Measurements from ENCODE around the gene SSMEM1.
"Not testable (repeated sequence)": the region's sequence is repeated elsewhere in the genome, so short reads cannot be mapped to it uniquely, and the experiment has no call there.

The SSMEM1 gene

GRCh38 chr7:130207642-130208041 lies at the start of gene SSMEM1:
TSS of gene SSMEM1 (plus strand) at chr7:130207860. CDS start at chr7:130207911, 51 bp downstream.
- H3K36me3 ChIP-seq (ENCODE audit: control insufficient read depth in 2 of 2, insufficient read depth in 2 of 2, low read length in 2 of 2), result peaks cover 0 to 4% of the 10 kb centered on the region in 2 donors
- H3K27ac ChIP-seq (ENCODE audit: low read length), result no peak within 1 kb of the TSS
- no peaks in the 10 kb centered on the region for H3K27me3 ChIP-seq (ENCODE audit: control insufficient read depth in 1 of 2, insufficient read depth in 2 of 2, low read length in 2 of 2)
- no peaks in the 10 kb centered on the region for H3K9me3 ChIP-seq (ENCODE audit: control insufficient read depth in 2 of 2, low read length in 2 of 2)
- peaks cover 4% of the 10 kb centered on the region for H3K4me1 ChIP-seq (ENCODE audit: control insufficient read depth, insufficient read depth, low read length)
- no peak within 1 kb of the TSS for H3K4me3 ChIP-seq (ENCODE audit: low read length in 2 of 2)
- H3K9ac ChIP-seq (ENCODE audit: low read length in 2 of 2), result no peak within 1 kb of the TSS

- Histone ChIP-seq H3K9ac (ENCODE audit: low read length in 2 of 2) (no peak overlapping the region), H3K27ac (ENCODE audit: low read length) (no peak overlapping the region), H3K9me3 (ENCODE audit: control insufficient read depth in 2 of 2, low read length in 2 of 2) (peaks cover 5 to 8% of the 10 kb centered on the region in 2 donors), H3K36me3 (ENCODE audit: control insufficient read depth in 2 of 2, insufficient read depth in 2 of 2, low read length in 2 of 2) (peaks cover 10 to 29% of the 10 kb centered on the region in 2 donors), H3K4me3 (ENCODE audit: low read length in 2 of 2) (no peak overlapping the region), H3K27me3 (ENCODE audit: control insufficient read depth in 1 of 2, insufficient read depth in 2 of 2, low read length in 2 of 2) (no peaks in the 10 kb centered on the region), H3K4me1 (ENCODE audit: control insufficient read depth, insufficient read depth, low read length) (no peaks in the 10 kb centered on the region)
Observed at GRCh38 chr7:130160023-130160422, 47.6 kb upstream of the SSMEM1 start.

GRCh38 chr7:130160455-130160854 lies 47.2 kb upstream of the SSMEM1 start:
- Histone ChIP-seq H3K27me3 (ENCODE audit: control insufficient read depth in 1 of 2, insufficient read depth in 2 of 2, low read length in 2 of 2) (no peaks in the 10 kb centered on the region), H3K4me1 (ENCODE audit: control insufficient read depth, insufficient read depth, low read length) (no peaks in the 10 kb centered on the region), H3K9ac (ENCODE audit: low read length in 2 of 2) (no peak overlapping the region), H3K9me3 (ENCODE audit: control insufficient read depth in 2 of 2, low read length in 2 of 2) (peaks cover 5 to 8% of the 10 kb centered on the region in 2 donors), H3K36me3 (ENCODE audit: control insufficient read depth in 2 of 2, insufficient read depth in 2 of 2, low read length in 2 of 2) (peaks cover 10 to 30% of the 10 kb centered on the region in 2 donors), H3K27ac (ENCODE audit: low read length) (no peak overlapping the region), H3K4me3 (ENCODE audit: low read length in 2 of 2) (no peak overlapping the region)

- peaks cover 2 to 4% of the 10 kb centered on the region in 2 donors for H3K9me3 ChIP-seq (ENCODE audit: control insufficient read depth in 2 of 2, low read length in 2 of 2)
- H3K4me3 ChIP-seq (ENCODE audit: low read length in 2 of 2), result no peak overlapping the region
- H3K4me1 ChIP-seq (ENCODE audit: control insufficient read depth, insufficient read depth, low read length), result no peaks in the 10 kb centered on the region
- no peak overlapping the region for H3K27ac ChIP-seq (ENCODE audit: low read length)
- H3K27me3 ChIP-seq (ENCODE audit: control insufficient read depth in 1 of 2, insufficient read depth in 2 of 2, low read length in 2 of 2), result no peaks in the 10 kb centered on the region
- no peak overlapping the region for H3K9ac ChIP-seq (ENCODE audit: low read length in 2 of 2)
- peaks cover 10 to 30% of the 10 kb centered on the region in 2 donors for H3K36me3 ChIP-seq (ENCODE audit: control insufficient read depth in 2 of 2, insufficient read depth in 2 of 2, low read length in 2 of 2)
Observed at GRCh38 chr7:130162196-130162595, 45.5 kb upstream of the SSMEM1 start.

GRCh38 chr7:130174237-130174959 lies 33.3 kb upstream of the SSMEM1 start:
- H3K36me3 ChIP-seq (ENCODE audit: control insufficient read depth in 2 of 2, insufficient read depth in 2 of 2, low read length in 2 of 2), result peaks cover 10 to 12% of the 10 kb centered on the region in 2 donors
- H3K27ac ChIP-seq (ENCODE audit: low read length), result no peak overlapping the region
- H3K4me1 ChIP-seq (ENCODE audit: control insufficient read depth, insufficient read depth, low read length), result no peaks in the 10 kb centered on the region
- H3K4me3 ChIP-seq (ENCODE audit: low read length in 2 of 2), result no peak overlapping the region
- no peaks in the 10 kb centered on the region for H3K27me3 ChIP-seq (ENCODE audit: control insufficient read depth in 1 of 2, insufficient read depth in 2 of 2, low read length in 2 of 2)
- H3K9ac ChIP-seq (ENCODE audit: low read length in 2 of 2), result no peak overlapping the region
- H3K9me3 ChIP-seq (ENCODE audit: control insufficient read depth in 2 of 2, low read length in 2 of 2), result no peaks in the 10 kb centered on the region

GRCh38 chr7:130178251-130178650 lies 29.4 kb upstream of the SSMEM1 start:
- Histone ChIP-seq H3K36me3 (ENCODE audit: control insufficient read depth in 2 of 2, insufficient read depth in 2 of 2, low read length in 2 of 2) (peaks cover 15 to 19% of the 10 kb centered on the region in 2 donors), H3K27me3 (ENCODE audit: control insufficient read depth in 1 of 2, insufficient read depth in 2 of 2, low read length in 2 of 2) (no peaks in the 10 kb centered on the region)

GRCh38 chr7:130179631-130180030 lies 28.0 kb upstream of the SSMEM1 start:
- Histone ChIP-seq H3K36me3 (ENCODE audit: control insufficient read depth in 2 of 2, insufficient read depth in 2 of 2, low read length in 2 of 2) (peaks cover 19 to 21% of the 10 kb centered on the region in 2 donors), H3K4me3 (ENCODE audit: low read length in 2 of 2) (no peak overlapping the region), H3K9ac (ENCODE audit: low read length in 2 of 2) (no peak overlapping the region)

More at GRCh38 chr7:130178251-130178650, 29.4 kb upstream of the SSMEM1 start:
- H3K4me1 ChIP-seq (ENCODE audit: control insufficient read depth, insufficient read depth, low read length), result no peaks in the 10 kb centered on the region
- H3K9ac ChIP-seq (ENCODE audit: low read length in 2 of 2), result no peak overlapping the region
- no peak overlapping the region for H3K4me3 ChIP-seq (ENCODE audit: low read length in 2 of 2)
- H3K9me3 ChIP-seq (ENCODE audit: control insufficient read depth in 2 of 2, low read length in 2 of 2), result no peaks in the 10 kb centered on the region
- no peak overlapping the region for H3K27ac ChIP-seq (ENCODE audit: low read length)

GRCh38 chr7:130180571-130181262 lies 26.9 kb upstream of the SSMEM1 start:
- Histone ChIP-seq H3K4me3 (ENCODE audit: low read length in 2 of 2) (no peak overlapping the region), H3K4me1 (ENCODE audit: control insufficient read depth, insufficient read depth, low read length) (no peaks in the 10 kb centered on the region), H3K27ac (ENCODE audit: low read length) (no peak overlapping the region), H3K36me3 (ENCODE audit: control insufficient read depth in 2 of 2, insufficient read depth in 2 of 2, low read length in 2 of 2) (peaks cover 19 to 25% of the 10 kb centered on the region in 2 donors), H3K9me3 (ENCODE audit: control insufficient read depth in 2 of 2, low read length in 2 of 2) (no peaks in the 10 kb centered on the region), H3K9ac (ENCODE audit: low read length in 2 of 2) (no peak overlapping the region), H3K27me3 (ENCODE audit: control insufficient read depth in 1 of 2, insufficient read depth in 2 of 2, low read length in 2 of 2) (no peaks in the 10 kb centered on the region)

More at GRCh38 chr7:130179631-130180030, 28.0 kb upstream of the SSMEM1 start:
- Histone ChIP-seq H3K27ac (ENCODE audit: low read length) (no peak overlapping the region), H3K4me1 (ENCODE audit: control insufficient read depth, insufficient read depth, low read length) (no peaks in the 10 kb centered on the region), H3K9me3 (ENCODE audit: control insufficient read depth in 2 of 2, low read length in 2 of 2) (no peaks in the 10 kb centered on the region), H3K27me3 (ENCODE audit: control insufficient read depth in 1 of 2, insufficient read depth in 2 of 2, low read length in 2 of 2) (no peaks in the 10 kb centered on the region)

- H3K27me3 ChIP-seq (ENCODE audit: control insufficient read depth in 1 of 2, insufficient read depth in 2 of 2, low read length in 2 of 2), result no peaks in the 10 kb centered on the region
- H3K4me1 ChIP-seq (ENCODE audit: control insufficient read depth, insufficient read depth, low read length), result no peaks in the 10 kb centered on the region
- no peak overlapping the region for H3K4me3 ChIP-seq (ENCODE audit: low read length in 2 of 2)
- no peak overlapping the region for H3K27ac ChIP-seq (ENCODE audit: low read length)
- peaks cover 19 to 25% of the 10 kb centered on the region in 2 donors for H3K36me3 ChIP-seq (ENCODE audit: control insufficient read depth in 2 of 2, insufficient read depth in 2 of 2, low read length in 2 of 2)
- no peak overlapping the region for H3K9ac ChIP-seq (ENCODE audit: low read length in 2 of 2)
- no peaks in the 10 kb centered on the region for H3K9me3 ChIP-seq (ENCODE audit: control insufficient read depth in 2 of 2, low read length in 2 of 2)
Observed at GRCh38 chr7:130181263-130181605, 26.4 kb upstream of the SSMEM1 start.

- no peaks in the 10 kb centered on the region for H3K4me1 ChIP-seq (ENCODE audit: control insufficient read depth, insufficient read depth, low read length)
- H3K9ac ChIP-seq (ENCODE audit: low read length in 2 of 2), result no peak overlapping the region
- no peak overlapping the region for H3K27ac ChIP-seq (ENCODE audit: low read length)
- H3K27me3 ChIP-seq (ENCODE audit: control insufficient read depth in 1 of 2, insufficient read depth in 2 of 2, low read length in 2 of 2), result no peaks in the 10 kb centered on the region
- H3K4me3 ChIP-seq (ENCODE audit: low read length in 2 of 2), result no peak overlapping the region
- peaks cover 15 to 25% of the 10 kb centered on the region in 2 donors for H3K36me3 ChIP-seq (ENCODE audit: control insufficient read depth in 2 of 2, insufficient read depth in 2 of 2, low read length in 2 of 2)
- H3K9me3 ChIP-seq (ENCODE audit: control insufficient read depth in 2 of 2, low read length in 2 of 2), result no peaks in the 10 kb centered on the region
Observed at GRCh38 chr7:130182990-130183389, 24.7 kb upstream of the SSMEM1 start.

- H3K27ac ChIP-seq (ENCODE audit: low read length); H3K9me3 ChIP-seq (ENCODE audit: control insufficient read depth in 2 of 2, low read length in 2 of 2); H3K27me3 ChIP-seq (ENCODE audit: control insufficient read depth in 1 of 2, insufficient read depth in 2 of 2, low read length in 2 of 2); H3K4me1 ChIP-seq (ENCODE audit: control insufficient read depth, insufficient read depth, low read length); H3K4me3 ChIP-seq (ENCODE audit: low read length in 2 of 2); H3K9ac ChIP-seq (ENCODE audit: low read length in 2 of 2): not testable (repeated sequence)
- peaks cover 13 to 28% of the 10 kb centered on the region in 2 donors for H3K36me3 ChIP-seq (ENCODE audit: control insufficient read depth in 2 of 2, insufficient read depth in 2 of 2, low read length in 2 of 2)
Observed at GRCh38 chr7:130184349-130184748, 23.3 kb upstream of the SSMEM1 start.
